Measurements from ENCODE around the gene TP73.

DNA sequence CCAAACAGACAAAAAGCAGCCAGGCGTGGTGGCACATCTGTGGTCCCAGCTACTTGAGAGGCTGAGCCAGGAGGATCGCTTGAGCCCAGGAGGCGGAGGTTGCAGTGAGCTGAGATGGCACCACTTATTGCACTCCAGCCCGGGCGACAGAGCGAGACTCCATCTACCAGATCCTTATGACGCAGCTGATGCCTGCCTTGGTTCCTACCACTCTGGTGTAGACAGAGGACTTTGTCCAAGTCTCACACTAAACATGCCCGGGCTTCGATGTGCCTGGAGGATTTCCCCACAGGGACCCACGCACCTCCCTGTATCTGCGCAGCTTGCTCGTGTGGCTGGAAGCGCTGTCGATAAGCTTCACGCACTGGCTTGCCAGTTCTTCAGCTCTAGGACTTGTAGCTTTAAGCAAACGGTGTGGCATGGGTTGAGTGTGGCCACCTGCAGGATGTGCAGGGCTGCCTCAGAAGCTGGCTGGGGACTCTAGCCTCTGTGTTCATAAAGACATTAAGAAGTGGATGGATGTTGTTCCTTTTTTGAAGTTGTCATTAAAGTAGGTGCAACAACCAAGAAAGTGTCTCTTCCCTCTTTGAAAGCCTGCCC lies 22.7 kb upstream of the TP73 start:
- TF ChIP-seq, protein P1, sequence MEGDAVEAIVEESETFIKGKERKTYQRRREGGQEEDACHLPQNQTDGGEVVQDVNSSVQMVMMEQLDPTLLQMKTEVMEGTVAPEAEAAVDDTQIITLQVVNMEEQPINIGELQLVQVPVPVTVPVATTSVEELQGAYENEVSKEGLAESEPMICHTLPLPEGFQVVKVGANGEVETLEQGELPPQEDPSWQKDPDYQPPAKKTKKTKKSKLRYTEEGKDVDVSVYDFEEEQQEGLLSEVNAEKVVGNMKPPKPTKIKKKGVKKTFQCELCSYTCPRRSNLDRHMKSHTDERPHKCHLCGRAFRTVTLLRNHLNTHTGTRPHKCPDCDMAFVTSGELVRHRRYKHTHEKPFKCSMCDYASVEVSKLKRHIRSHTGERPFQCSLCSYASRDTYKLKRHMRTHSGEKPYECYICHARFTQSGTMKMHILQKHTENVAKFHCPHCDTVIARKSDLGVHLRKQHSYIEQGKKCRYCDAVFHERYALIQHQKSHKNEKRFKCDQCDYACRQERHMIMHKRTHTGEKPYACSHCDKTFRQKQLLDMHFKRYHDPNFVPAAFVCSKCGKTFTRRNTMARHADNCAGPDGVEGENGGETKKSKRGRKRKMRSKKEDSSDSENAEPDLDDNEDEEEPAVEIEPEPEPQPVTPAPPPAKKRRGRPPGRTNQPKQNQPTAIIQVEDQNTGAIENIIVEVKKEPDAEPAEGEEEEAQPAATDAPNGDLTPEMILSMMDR (IDR thresholded peaks at IDR 0.05; ENCODE audit: low read depth, low read length, poor library complexity, severe bottlenecking): no peak
- TF ChIP-seq EZH2phosphoT487 (IDR thresholded peaks at IDR 0.05; ENCODE audit: borderline replicate concordance, low read length): no peak

Measured in DOHH2 (cell line).